LHCN-M2 (cell line): Measurements from ENCODE around the gene NAT8. TPM values are rescaled to one million over a fixed set of nuclear protein-coding genes. Genes with fewer than 3 reads are reported as not detected.
"Not testable (repeated sequence)": the region's sequence is repeated elsewhere in the genome, so short reads cannot be mapped to it uniquely, and the experiment has no call there.

Experiments used
- DNase-seq: peaks from one replicate; pipeline ENCODE4 v3.0.0-alpha.2; 2012; ENCODE audit warnings: low read depth
- total RNA-seq: library from RNA; depleted of rRNA; stranded (reverse); fragments of >200 nt; gene quantifications from 2 replicates; pipeline ENCODE4 v1.2.3, GENCODE V29; 2014; rRNA removed

The NAT8 gene
- total RNA-seq, 1 experiment from 2014 or later = not detected

GRCh38 chr2:73636977-73637376 lies 5.2 kb downstream of the NAT8 start:
- DNase-seq = not testable (repeated sequence)

DNA sequence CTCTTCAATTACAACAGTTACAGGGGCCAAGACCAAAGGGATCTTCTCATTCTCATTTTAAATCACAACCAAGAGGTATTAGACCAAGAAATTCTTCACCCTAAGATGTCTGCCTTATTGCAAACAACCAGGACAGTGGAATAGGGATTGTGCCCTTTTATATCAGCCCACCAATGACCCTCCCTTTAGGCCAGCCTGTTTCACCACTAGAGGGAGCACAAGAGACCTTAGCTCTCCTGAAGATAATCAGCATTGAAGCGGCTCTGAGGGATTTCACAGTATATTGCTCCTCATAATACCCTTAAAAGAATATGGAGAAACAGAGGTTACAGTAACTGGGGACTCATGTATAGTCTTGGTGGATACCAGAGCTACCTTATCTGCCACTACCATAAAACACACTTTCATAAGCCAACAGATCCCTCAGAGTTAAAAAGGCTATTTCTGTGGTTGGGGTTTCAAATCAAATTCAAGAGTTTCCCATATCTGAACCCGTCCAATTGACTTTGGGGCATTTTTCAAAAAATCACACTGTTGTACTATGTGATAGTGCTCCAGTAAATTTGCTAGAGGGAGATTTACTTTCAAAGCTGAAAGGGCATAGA lies 11.5 kb downstream of the NAT8 start:
- not testable (repeated sequence) for DNase-seq

DNA sequence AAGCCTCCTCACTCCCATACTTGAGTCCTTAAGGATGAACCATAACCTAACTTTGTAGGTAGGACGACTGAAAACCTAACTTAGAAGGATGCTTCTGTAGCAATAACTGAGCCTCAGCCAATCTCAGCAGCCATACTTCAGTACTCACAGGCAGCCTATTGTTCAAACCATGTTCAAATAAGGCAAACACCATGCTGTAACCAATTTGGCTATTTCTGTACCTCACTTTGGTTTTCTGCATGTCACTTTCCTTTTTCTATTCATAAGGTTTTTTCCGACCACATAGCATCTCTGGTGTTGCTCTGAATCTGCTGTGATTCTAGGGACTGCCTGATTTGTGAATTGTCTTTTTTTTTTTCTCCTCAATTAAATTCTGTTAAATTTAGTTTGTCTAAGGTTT lies 13.7 kb downstream of the NAT8 start:
- DNase-seq = not testable (repeated sequence)

DNA sequence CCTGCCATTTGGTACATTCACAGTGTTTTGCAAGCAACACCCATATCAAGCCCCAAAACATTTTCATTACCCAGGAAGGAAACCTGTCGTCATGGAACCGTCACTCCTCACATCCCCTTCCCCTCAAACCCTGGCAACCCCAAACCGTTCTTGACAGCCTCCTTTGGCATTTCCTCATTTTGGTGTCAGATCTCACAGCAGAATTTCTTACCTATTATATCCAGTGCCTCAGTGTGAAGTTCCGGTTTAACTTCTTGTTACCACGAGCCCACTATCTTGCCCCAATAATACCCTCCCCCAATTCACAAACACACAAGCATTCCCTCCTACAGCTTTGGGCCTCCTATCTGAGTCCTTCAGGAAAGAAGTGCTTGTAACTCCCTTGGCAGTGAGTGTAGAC lies 16.0 kb downstream of the NAT8 start:
- DNase-seq = not testable (repeated sequence)

GRCh38 chr2:73624625-73625024 lies 17.6 kb downstream of the NAT8 start:
- not testable (repeated sequence) for DNase-seq

- DNase-seq = not testable (repeated sequence)
Observed at GRCh38 chr2:73624036-73624435, 18.2 kb downstream of the NAT8 start.

- not testable (repeated sequence) for DNase-seq
Observed at GRCh38 chr2:73619925-73620324, 22.3 kb downstream of the NAT8 start.

DNA sequence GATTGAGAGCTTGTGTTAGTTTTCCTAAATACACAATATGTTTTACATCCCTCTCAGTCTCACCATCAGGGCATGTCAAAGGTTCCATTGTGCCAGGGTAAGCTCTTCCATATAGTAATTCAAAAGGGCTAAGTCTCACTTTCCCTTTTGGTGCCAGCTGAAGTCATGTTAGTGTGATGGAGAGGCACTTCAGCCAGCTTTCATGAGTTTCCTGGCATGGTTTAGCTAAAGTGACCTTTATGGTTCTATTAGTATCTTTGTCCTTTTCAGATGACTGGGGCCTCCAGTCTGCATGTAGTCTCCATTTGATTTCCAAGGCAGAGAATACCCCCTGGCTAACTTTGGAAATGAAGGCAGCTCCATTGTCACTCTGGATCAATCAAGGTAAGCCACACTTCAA lies 27.2 kb downstream of the NAT8 start:
- no peak for DNase-seq

GRCh38 chr2:73614105-73614504 lies 28.1 kb downstream of the NAT8 start:
- DNase-seq = no peak

DNA sequence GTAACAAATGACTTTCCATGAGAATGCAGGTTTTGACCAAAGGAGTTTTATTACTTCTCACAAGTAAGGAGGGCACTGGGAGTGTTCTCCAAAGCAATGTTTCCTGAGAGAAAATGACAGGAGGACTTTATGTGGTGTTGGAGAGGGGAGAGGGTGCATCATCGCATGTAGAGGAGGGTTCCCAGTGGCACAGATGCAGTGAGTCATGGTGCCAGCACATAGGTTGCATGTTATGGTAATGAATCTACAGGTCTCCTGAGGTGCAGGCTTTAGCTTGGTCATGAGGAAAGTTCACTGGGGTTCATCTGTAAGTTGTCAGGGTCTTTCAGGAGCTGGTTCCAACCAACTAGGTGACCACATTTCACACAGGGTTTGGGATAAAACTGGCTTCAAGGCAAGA lies 30.4 kb downstream of the NAT8 start:
- peak; percentile 46 for DNase-seq

DNA sequence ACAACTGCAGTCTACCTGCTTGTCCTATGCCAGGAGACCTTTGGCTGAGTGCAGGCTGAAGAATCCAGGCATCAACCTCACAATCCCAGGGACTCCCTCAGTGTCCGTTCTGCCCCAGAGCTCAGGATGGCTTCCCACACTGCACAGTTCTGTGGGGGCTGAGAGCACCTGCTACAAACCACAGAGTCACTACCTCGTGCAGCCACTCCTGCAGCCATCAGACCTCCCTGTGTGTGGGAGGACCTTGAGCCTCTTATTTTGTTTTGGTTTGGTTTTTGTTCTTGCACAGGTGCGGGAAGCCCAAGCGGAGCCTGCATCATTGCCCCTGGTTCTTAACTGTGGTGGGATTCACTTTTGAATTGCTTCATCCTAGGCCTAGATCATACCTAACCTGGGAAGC lies 31.0 kb downstream of the NAT8 start:
- no peak for DNase-seq

GRCh38 chr2:73610111-73610510 lies 32.1 kb downstream of the NAT8 start:
- no peak for DNase-seq

DNA sequence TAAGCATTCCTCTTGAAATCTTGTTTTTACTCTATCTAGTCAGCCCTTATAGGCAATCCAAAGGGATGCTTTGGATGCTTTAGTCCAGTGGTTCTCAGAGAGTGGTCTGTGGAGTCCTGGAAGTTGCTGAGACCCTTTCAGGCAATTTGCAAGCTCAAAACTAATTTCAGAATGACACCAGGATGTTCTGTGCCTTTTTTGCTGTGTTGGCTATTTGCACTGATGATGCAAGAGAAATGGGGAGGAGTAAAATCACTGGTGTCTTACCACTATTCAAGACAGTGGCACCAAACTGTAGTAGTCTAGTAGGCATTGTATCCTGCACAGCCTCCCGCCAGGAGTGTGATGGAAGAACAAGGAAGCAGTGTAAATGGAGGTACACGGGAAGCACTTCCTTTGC lies 37.6 kb downstream of the NAT8 start:
- not testable (repeated sequence) for DNase-seq

DNA sequence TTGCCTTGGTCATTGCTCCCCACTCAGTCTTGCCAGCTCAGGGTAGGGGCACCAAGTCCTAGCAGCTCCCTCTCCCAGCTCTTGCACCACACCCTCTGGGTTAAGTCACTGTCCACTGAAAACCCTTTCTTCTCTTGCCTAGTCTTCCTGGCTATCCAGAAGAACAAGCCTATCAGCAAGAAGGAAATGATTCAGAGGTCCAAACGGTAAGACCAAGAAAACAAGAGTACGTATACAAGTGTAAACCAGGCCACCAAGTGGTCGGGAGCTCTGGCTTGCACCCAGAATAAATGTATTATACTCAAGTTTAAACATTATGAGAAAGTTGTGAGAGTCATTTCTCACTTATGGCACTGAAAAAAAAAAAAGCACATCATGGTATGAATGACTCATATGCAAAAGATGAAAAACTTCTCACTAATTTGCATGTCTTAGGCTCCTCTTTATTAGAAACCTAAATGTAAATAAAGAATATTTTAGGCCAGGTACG lies 39.1 kb downstream of the NAT8 start:
- DNase-seq = peak; percentile 47

GRCh38 chr2:73601780-73602179 lies 40.4 kb downstream of the NAT8 start:
- DNase-seq = no peak

DNA sequence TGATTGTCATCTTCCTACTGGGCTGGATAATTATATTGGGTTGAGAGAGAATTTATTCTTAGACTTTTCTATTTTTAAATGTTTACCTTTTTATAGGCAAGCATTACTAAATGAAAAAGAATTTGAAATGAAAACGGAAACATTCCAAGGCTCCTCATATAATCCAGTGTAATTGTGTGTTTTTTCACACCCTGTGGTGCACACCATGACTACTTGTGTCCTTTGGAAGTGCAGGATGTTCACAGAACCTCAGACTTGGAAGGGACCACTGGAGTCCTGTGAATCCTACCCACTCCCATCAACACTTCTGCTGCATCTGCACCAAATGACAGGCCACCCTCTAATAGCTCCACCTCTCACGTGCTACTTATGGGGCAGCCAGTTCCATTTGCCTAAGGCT lies 48.0 kb downstream of the NAT8 start:
- DNase-seq = peak; percentile 15

- no peak for DNase-seq
Observed at GRCh38 chr2:73593680-73594079, 48.5 kb downstream of the NAT8 start.

Other genes with a start within 250 kb of the NAT8 start
- 59.7 and 67.8 TPM in 2 replicates for gene TPRKB, start 94.9 kb upstream of the NAT8 start, total RNA-seq
- 26.9 and 31.8 TPM in 2 replicates for gene DUSP11, start 137.7 kb upstream of the NAT8 start, total RNA-seq
- gene C2orf78, start 141.8 kb upstream of the NAT8 start, total RNA-seq = 0.06 TPM in 1 of 2 replicates, not detected in the other
- gene STAMBP, start 186.5 kb upstream of the NAT8 start, total RNA-seq = 1,102 and 1,126 TPM in 2 replicates